Measurements from ENCODE around the gene WEE1.
"Not testable (repeated sequence)": the region's sequence is repeated elsewhere in the genome, so short reads cannot be mapped to it uniquely, and the experiment has no call there.

Gene WEE1

GRCh38 chr11:9600644-9601036 is 27.2 kb downstream of the WEE1 start:
- DNase-seq: no peak

- DNase-seq: peak; percentile 28 to 32
Measured at GRCh38 chr11:9601037-9601875, 27.8 kb downstream of the WEE1 start.

DNA sequence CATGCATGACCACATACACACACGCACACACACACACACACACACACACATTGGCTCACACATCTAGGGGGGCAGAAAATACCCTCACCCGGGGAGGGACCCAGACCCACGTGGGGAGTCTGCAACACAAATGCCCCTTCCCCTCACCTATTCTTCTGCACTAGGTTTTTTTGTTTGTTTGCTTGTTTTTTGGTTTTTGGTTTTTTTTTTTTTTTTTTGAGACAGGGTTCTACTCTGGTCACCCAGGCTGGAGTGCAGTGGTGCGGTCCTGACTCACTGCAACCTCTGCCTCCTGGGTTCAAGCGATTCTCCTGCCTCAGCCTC is 28.4 kb downstream of the WEE1 start:
- DNase-seq: no peak

GRCh38 chr11:9603214-9603613 is 29.7 kb downstream of the WEE1 start:
- DNase-seq: not testable (repeated sequence)

DNA sequence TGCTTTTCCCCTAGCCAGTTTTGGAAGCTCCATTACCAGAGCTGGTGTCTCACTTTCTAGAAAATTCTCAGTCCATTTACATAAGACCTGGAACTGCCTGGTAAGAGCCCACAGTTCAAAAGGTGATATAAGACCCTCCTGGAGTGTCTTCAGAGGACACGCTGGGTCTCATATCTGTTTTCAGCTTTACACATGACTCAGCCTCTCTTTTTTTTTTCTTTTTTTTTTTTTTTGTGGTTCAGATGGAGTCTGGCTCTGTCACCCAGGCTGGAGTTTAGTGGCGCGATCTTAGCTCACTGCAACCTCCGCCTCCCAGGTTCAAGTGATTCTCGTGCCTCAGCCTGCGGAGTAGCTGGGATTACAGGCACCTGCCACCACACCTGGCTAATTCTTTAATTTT is 30.7 kb downstream of the WEE1 start:
- no peak for DNase-seq

GRCh38 chr11:9605742-9606141 is 32.3 kb downstream of the WEE1 start:
- no peak for DNase-seq

DNA sequence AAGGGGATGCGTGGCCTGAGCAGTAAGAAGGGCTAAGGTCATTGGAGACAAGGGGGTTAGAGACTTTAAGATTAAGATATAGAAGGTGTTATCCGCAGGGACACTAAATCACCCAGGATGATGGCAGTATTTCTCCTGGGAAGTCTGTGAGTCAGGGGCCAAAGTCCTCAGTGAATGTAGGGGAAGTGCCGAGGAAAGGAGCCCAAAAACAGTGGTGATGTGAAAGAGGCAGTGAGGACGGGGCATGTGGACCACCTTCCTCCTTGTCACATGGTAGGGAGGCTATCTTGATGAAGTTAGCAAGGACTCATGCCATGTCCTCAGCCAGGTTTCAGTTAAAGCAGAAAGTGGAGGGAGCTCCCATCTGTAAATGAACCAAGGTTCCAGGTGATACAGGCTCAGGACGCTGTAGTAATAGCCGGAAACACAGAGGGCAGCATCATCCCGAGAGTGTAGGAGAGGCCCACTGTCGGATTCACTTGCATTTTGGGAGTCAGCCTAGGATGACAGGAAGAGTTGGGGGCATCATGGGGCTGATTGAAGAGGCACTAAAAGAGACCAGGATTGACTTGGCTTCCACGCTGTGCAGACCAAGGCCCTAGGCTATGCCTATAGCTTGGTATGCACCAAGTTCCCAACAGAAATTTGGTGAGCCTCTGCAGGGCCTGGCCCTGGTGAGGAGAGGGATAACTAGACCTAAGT is 33.5 kb downstream of the WEE1 start:
- DNase-seq: no peak

DNA sequence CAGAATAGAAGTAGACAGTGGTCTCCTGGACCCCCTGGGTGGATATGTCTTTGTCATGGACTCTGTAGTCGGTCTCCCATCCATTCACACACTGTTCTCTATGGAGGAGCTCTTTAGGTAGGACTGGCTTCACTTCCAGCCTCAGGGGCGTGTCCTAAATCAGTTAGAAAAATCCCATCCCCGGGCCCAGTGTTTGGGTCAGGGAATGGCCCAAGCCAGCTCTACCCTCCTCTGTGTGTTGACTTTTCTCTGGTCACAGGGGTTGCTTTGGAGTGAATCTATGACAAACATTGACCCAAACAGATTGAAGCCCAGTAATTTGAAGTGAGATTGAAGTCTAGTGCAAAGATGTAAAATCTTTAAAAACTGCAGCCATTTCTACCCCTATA is 34.0 kb downstream of the WEE1 start:
- DNase-seq: no peak

- DNase-seq: no peak
Measured at GRCh38 chr11:9609002-9609759, 35.7 kb downstream of the WEE1 start.

DNA sequence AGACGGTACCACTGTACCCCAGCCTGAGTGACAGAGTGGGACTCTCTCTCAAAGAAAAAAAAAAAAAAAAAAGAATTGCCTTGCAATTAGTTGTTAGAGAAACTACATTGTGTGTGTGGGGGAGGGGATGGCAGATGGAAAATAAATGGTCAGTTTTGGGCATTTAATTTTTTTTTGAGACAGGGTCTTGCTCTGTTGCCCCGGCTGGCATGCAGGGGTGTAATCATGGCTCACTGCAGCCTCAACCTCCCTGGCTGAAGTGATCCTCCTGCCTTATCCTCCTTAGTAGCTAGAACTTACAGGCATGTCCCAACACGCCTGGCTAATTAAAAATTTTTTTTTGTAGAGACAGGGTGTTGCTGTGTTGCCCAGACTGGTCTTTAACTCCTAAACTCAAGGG is 36.4 kb downstream of the WEE1 start:
- DNase-seq: no peak

DNA sequence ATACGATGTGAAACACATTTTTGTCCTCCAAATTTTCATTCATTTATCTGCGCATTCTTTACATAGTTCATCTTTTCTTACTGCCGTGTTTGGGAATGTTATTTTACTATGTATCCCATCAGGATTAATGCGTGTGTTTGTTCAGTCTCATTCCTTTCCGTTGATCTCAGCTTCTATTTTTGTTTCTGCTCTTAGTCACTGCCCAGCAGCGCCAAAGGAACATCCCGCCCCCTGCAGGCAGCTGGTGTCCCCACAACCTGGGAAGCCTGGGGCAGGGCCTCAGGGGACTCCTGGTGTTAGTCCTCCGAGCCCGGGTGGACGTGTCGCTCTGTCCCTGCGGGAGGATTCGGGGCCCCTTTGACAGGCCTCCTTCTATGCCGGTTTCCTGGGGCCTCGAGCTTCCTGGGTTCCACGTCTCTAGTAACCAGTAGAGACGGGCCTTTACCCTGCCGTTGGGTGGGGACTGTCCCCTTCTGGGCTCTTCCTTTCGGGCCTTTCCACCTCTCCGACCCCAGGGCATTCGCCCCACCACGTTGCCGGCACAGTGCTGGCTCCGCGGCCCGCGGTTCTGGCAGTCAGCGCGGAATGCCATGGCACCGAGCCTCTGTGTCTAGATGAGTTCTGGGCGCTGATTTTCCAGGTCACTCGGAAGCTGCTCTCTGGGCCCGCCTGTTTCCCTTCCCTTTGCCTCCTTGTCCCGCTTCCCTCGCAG is 39.8 kb downstream of the WEE1 start:
- peak; percentile 82 to 88 for DNase-seq

GRCh38 chr11:9613830-9614762 is 40.6 kb downstream of the WEE1 start:
- peak; percentile 90 to 92 for DNase-seq

DNA sequence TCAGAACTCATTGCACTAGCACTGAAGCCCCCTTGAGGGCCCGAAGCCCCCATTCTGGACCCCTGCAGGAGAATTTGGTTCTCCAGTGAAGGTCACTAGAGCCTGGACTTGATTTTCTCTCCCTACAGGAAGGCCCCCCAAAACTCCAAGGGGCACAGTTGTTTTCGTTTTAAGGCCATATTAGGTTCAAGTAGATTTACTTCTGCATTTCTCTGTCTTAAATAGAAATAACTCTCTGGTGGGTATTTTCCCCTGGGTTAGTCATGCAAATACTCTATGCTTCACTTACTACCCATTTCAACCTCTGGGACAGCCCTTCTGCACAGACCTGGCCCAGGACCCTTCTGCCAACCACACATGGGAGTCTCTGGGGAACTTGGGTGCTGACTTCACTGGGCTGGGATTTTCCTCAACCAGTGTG is 41.6 kb downstream of the WEE1 start:
- DNase-seq: no peak

DNA sequence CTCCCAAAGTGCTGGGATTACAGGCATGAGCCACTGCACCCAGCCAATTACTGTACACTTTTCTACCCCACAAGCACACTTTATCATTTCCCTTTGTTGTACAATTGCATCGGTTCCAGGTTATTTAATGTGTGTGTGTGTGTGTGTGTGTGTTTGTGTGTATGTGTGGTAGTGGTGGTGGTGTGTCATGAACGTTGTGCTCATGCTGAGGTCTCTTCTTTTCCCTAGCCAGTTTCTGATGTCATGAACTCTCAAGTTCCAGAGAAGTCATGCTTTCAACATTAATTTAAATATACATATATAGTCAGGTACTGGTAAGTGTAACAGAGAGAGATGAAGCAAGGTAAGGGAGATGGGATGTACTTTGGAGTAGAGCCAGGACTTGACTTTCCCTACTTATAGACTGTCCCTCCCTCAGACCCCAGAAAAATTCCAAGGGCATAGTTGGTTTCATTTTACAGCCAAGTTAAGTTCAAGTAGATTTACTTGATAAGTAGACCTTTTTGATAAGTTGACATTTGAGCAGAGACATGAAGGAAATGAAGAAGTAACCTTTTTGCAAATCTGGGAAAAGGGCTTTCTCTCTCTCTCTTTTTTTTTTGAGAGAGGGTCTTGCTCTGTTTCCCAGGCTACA is 42.7 kb downstream of the WEE1 start:
- DNase-seq: no peak

DNA sequence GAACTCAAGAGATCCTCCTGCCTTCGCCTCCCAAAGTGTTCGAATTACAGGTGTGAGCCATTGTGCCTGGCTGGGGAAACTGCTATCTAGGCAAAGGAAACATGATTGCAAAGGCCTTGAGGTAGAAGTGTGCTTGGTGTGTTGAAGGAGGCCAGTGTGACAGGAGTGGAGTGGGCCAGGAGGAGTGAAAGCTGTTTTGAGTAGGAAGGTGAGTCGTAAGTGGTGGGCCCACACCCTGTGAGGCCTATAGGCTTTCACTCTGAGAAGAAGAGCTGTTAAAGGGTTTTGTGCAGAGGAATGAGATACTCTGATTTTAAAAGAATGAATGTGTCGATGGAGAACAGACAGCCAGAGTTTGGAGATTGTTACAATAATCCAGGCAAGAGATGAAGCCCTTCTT is 43.4 kb downstream of the WEE1 start:
- DNase-seq: no peak

GRCh38 chr11:9617940-9618339 is 44.5 kb downstream of the WEE1 start:
- no peak for DNase-seq

DNA sequence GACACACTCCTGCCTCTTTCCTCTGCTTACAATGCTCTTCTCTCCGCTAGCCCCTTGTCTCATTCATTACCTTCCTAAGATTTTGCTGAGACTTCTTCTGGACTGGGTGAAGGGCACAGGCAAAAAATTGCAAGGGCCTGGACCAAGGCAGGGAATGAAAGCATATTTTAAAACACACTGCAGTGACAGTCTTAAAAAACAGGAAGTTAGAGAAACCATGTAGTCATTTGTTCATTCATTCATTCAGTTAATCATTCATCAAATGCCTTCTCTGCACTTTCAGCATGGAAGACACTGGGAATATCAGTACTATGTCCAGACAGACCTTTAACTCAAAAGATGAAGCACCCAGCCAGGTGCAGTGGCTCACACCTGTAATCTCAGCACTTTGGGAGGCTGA is 45.5 kb downstream of the WEE1 start:
- DNase-seq: no peak

GRCh38 chr11:9619971-9620370 is 46.5 kb downstream of the WEE1 start:
- no peak for DNase-seq

DNA sequence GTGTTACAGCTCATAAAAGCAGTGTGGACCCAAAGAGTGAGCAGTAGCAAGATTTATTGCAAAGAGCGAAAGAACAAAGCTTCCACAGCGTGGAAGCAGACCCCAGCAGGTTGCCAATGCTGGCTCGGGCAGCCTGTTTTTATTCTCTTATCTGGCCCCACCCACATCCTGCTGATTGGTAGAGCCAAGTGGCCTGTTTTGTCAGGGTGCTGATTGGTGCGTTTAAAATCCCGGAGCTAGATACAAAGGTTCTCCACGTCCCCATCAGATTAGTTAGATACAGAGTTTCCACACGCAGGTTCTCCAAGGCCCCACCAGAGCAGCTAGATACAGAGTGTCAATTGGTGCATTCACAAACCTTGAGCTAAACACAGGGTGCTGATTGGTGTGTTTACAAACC is 48.9 kb downstream of the WEE1 start:
- DNase-seq: not testable (repeated sequence)

- DNase-seq: not testable (repeated sequence)
Measured at GRCh38 chr11:9623053-9623452, 49.6 kb downstream of the WEE1 start.

DNA sequence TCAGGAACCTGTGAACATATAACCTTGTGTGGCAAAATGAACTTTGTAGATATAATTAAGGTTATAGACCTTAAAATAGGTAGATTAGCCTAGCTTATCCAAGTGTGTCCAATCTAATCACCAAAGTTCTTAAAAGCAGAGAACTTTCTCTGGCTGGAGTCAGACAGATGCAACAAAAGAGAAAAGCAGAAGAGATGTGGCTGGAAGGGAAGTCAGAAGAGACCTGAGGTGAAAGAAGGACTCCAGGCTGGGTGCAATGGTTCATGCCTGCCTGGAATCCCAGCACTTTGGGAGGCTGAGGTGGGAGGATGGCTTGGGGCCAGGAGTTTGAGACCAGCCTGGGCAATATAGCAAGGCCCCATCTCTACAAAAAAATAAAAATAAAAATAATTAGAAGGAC is 51.0 kb downstream of the WEE1 start:
- DNase-seq: no peak

- no peak for DNase-seq
Measured at GRCh38 chr11:9625162-9625561, 51.7 kb downstream of the WEE1 start.

All from activated CD4-positive, alpha-beta T cell treated with anti-CD3 and anti-CD28 coated beads for 4 hours (primary cell).